ENCODE results near the gene ARHGAP18. TPM values are rescaled to one million over a fixed set of nuclear protein-coding genes. Genes with fewer than 3 reads are reported as not detected.

ARHGAP18 gene
- total RNA-seq, 1 donor from 2014 or later: 4.5 TPM

DNA sequence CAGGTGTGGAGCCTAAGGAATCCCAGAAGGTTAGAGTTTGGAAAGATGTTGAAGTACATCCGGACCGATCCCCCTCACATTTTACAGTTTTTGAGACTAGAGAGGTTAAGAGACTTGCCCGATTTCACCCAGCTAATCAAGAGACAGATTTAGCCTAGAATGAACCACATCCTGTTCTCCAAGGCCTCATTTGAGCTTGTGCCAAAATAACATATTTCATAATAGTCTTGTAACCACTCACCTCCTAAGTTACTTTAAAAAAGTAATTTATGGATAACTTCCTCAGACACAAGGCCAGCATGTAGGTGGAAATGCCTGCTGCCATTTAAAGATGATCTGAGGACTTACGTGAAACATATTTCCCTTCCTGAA, 39.8 kb upstream of the ARHGAP18 start:
- Histone ChIP-seq H3K27me3 (ENCODE audit: control insufficient read depth, insufficient read depth, low read length) (no peaks in the 10 kb centered on the region), H3K4me3 (ENCODE audit: low read depth, low read length) (no peak overlapping the region), H3K36me3 (ENCODE audit: control insufficient read depth, insufficient read depth, low read length) (no peaks in the 10 kb centered on the region)
- DNase-seq (ENCODE audit: low read depth): peak; percentile 87
- TF ChIP-seq, protein P1, sequence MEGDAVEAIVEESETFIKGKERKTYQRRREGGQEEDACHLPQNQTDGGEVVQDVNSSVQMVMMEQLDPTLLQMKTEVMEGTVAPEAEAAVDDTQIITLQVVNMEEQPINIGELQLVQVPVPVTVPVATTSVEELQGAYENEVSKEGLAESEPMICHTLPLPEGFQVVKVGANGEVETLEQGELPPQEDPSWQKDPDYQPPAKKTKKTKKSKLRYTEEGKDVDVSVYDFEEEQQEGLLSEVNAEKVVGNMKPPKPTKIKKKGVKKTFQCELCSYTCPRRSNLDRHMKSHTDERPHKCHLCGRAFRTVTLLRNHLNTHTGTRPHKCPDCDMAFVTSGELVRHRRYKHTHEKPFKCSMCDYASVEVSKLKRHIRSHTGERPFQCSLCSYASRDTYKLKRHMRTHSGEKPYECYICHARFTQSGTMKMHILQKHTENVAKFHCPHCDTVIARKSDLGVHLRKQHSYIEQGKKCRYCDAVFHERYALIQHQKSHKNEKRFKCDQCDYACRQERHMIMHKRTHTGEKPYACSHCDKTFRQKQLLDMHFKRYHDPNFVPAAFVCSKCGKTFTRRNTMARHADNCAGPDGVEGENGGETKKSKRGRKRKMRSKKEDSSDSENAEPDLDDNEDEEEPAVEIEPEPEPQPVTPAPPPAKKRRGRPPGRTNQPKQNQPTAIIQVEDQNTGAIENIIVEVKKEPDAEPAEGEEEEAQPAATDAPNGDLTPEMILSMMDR (IDR thresholded peaks at IDR 0.05; ENCODE audit: insufficient read depth, low read length, severe bottlenecking): no peak
- FAIRE-seq: no peak

DNA sequence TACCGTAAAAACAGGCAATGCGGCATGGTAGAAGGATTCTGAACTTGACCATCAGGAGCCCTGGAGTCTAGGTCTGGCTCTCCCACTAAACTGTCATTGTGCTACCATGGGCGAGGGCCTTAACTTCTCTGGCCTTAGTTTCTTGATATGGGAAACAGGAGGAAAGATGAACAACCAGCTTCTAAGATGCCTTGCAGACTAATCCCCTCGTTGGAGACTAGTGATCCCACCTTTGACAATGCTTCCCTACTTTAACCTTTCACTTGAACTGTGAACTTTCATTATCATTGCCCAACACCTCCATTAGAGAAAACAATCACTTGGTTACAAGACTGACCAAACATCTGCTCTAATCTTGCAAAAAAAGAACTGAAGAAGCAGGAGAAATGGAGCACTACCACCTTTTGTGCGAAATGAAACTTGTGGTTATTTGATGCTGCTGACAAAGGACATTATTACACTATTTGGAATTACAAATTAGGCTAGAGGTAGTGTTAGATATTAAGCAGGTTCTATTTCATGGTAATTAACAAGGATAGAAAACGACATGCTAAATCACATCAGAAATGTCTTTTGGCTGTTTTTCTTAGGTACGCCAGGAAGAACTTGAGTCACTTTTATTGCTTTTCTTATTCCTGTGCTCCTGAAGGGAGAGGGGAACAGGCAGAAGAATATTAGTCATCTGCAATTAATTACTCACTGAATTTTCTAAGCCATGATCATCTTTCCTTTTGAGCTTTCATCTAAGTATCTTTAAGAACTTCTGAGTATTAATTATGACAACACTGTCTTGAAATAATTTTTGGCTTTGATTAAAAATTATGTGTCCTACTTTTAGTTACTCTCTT, 39.1 kb upstream of the ARHGAP18 start:
- Histone ChIP-seq H3K4me3 (ENCODE audit: low read depth, low read length) (no peak overlapping the region), H3K27me3 (ENCODE audit: control insufficient read depth, insufficient read depth, low read length) (no peaks in the 10 kb centered on the region), H3K36me3 (ENCODE audit: control insufficient read depth, insufficient read depth, low read length) (no peaks in the 10 kb centered on the region)
- TF ChIP-seq, protein P1 (IDR thresholded peaks at IDR 0.05; ENCODE audit: insufficient read depth, low read length, severe bottlenecking): no peak
- no peak for FAIRE-seq
- peak; percentile 91 for DNase-seq (ENCODE audit: low read depth)

DNA sequence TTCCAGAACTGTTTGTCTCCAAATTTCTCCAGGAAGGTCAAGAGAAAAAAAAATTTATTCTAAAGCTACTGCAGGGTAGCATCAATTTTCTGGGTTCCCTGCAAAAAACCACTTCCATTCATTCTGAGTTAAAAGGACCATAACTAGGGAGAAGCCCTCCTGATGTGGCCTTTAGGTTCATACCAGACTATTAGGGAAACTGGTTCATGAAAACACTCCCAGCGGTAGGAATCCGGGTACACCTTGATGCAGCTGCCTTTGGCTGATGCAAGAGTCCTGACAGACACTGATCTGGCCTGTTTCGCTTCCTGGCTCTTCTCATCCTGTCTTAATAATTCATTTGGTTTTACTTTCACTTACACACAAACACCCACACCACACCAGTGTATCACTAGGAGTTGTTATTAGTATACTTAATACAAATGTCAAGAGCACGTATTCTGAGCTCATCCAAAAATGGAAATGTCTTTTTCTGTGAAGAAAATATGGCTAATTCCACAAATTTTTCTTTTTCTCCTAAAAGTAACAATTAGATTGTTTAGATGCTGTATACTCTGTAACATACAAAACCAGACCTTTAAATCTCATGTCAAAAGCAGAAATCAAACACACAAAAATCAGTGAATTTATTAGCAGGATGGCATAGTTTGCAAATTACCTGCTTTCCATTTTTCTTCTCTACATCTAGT, 38.4 kb upstream of the ARHGAP18 start:
- no peaks in the 10 kb centered on the region for H3K27me3 ChIP-seq (ENCODE audit: control insufficient read depth, insufficient read depth, low read length)
- no peak for FAIRE-seq
- TF ChIP-seq, protein P1 (IDR thresholded peaks at IDR 0.05; ENCODE audit: insufficient read depth, low read length, severe bottlenecking): no peak
- H3K4me3 ChIP-seq (ENCODE audit: low read depth, low read length): no peak overlapping the region
- DNase-seq (ENCODE audit: low read depth): peak; percentile 55
- no peaks in the 10 kb centered on the region for H3K36me3 ChIP-seq (ENCODE audit: control insufficient read depth, insufficient read depth, low read length)

DNA sequence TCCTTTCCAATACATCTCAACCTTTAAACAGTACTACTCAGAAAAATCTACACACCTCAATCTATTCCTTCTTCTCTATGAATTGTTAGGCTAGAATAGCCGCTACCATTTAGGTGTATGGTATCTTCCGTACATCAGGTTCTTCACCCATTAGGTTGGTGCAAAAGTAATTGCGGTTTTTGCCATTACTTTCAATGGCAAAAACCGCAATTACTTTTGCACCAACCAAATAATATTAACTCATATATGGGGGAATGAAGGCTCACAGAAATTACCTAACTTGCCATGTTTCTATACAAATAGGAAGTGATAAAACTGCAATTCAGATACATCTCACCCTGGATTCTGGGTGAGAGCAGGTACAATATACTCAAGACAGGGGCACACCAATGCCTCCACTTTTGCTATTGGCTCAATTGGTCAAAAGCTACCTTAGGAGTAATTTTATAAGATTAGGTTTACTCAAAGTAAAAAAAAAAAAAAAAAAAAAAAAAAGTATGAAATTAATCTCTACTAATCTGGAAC, 37.7 kb upstream of the ARHGAP18 start:
- FAIRE-seq: no peak

DNA sequence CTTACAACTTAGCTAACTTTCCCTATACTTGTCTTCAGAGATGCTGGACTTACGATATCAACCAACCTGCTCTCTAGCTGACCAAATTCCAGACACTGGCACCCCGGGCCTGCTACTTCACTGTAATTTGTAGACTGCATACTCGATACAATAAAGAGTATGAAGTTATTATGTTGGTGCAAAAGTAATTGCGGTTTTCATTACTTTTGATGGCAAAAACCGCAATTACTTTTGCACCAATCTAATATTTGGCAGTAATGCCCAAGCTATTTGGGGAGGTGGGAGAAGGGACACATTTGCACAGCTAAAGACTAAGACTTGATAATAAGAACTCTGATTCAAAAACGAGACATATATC, 34.9 kb upstream of the ARHGAP18 start:
- Histone ChIP-seq H3K27me3 (ENCODE audit: control insufficient read depth, insufficient read depth, low read length) (no peaks in the 10 kb centered on the region), H3K4me3 (ENCODE audit: low read depth, low read length) (no peak overlapping the region), H3K36me3 (ENCODE audit: control insufficient read depth, insufficient read depth, low read length) (no peaks in the 10 kb centered on the region)
- DNase-seq (ENCODE audit: low read depth) (no peak), FAIRE-seq (no peak)
- TF ChIP-seq, protein P1 (IDR thresholded peaks at IDR 0.05; ENCODE audit: insufficient read depth, low read length, severe bottlenecking): no peak

More for the DNA sequence above, 37.7 kb upstream of the ARHGAP18 start:
- H3K36me3 ChIP-seq (ENCODE audit: control insufficient read depth, insufficient read depth, low read length): no peaks in the 10 kb centered on the region
- TF ChIP-seq, protein P1 (IDR thresholded peaks at IDR 0.05; ENCODE audit: insufficient read depth, low read length, severe bottlenecking): no peak
- H3K4me3 ChIP-seq (ENCODE audit: low read depth, low read length): no peak overlapping the region
- no peak for DNase-seq (ENCODE audit: low read depth)
- H3K27me3 ChIP-seq (ENCODE audit: control insufficient read depth, insufficient read depth, low read length): no peaks in the 10 kb centered on the region

Measured in bronchial epithelial cell (primary cell).